Effector memory CD4-positive, alpha-beta T cell (primary cell): ENCODE results near the gene TUBGCP4.

Experiments
- DNase-seq, 3 donors: peaks; one replicate each; pipeline ENCODE4 v3.0.0-alpha.2; 2020
- H3K27ac ChIP-seq: 2 replicates; pipeline ENCODE4 v1.7.0; 2013; ENCODE audit warnings: mild to moderate bottlenecking, low read length, moderate library complexity; ENCODE audit not compliant: insufficient read depth, poor library complexity, severe bottlenecking
- H3K27me3 ChIP-seq: replicated peaks from 2 replicates; pipeline ENCODE4 v1.7.0; 2013; ENCODE audit warnings: mild to moderate bottlenecking, low read length; ENCODE audit not compliant: insufficient read depth, control insufficient read depth, poor library complexity, severe bottlenecking
- H3K36me3 ChIP-seq: 2 replicates; pipeline ENCODE4 v1.7.0; 2013; ENCODE audit warnings: mild to moderate bottlenecking, low read length, moderate library complexity; ENCODE audit not compliant: control insufficient read depth, insufficient read depth
- H3K4me1 ChIP-seq: 2 replicates; pipeline ENCODE4 v1.7.0; 2013; ENCODE audit warnings: low read length, mild to moderate bottlenecking; ENCODE audit not compliant: control insufficient read depth, insufficient read depth, poor library complexity, severe bottlenecking
- H3K4me3 ChIP-seq: 2 replicates; pipeline ENCODE4 v1.7.0; 2013; ENCODE audit warnings: low read length, low read depth, mild to moderate bottlenecking; ENCODE audit not compliant: insufficient read depth, poor library complexity, severe bottlenecking
- H3K9me3 ChIP-seq: 2 replicates; pipeline ENCODE4 v1.7.0; 2013; ENCODE audit warnings: mild to moderate bottlenecking, low read length, moderate library complexity; ENCODE audit not compliant: control insufficient read depth

The TUBGCP4 gene

DNA sequence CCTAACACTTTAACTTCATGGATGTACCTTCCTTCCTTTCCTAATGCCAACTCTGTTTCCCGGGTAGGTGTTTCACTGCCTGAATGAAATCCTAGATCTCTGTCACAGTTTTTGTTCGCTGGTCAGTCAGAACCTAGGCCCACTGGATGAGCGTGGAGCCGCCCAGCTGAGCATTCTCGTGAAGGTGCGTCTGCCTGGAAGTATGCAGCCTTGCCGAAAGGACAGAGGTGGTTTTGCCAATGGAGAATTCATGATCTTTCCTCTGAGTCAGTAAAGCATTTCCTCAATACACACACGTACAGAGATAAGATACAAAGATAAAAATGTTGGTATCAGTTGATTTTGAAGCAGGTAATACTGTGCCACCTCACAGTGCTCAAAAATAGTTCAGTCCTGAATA, 32.7 kb downstream of the TUBGCP4 start:
- Histone ChIP-seq H3K36me3 (peaks cover 62% of the 10 kb centered on the region), H3K4me1 (no peaks in the 10 kb centered on the region), H3K9me3 (no peaks in the 10 kb centered on the region), H3K4me3 (no peak overlapping the region), H3K27me3 (no peaks in the 10 kb centered on the region), H3K27ac (no peak overlapping the region)
- no peak for DNase-seq

DNA sequence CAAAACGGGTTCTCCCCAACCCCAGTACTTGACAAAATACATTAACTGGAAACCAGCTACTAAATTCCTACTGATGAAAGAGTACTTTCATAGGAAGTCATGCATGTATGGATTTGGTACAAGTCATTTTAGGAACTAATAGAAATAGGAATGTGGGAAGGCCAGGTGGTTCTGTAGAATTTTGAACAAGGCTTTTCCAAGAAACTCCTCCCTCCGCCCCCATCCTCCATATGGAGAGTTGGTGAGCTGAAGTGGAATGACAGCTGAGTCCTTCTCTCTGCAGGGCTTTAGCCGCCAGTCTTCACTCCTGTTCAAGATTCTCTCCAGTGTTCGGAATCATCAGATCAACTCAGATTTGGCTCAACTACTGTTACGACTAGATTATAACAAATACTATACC, 33.2 kb downstream of the TUBGCP4 start:
- Histone ChIP-seq H3K27ac (no peak overlapping the region), H3K27me3 (no peaks in the 10 kb centered on the region), H3K4me3 (no peak overlapping the region), H3K9me3 (no peaks in the 10 kb centered on the region), H3K36me3 (peaks cover 65% of the 10 kb centered on the region), H3K4me1 (no peaks in the 10 kb centered on the region)
- DNase-seq: no peak

DNA sequence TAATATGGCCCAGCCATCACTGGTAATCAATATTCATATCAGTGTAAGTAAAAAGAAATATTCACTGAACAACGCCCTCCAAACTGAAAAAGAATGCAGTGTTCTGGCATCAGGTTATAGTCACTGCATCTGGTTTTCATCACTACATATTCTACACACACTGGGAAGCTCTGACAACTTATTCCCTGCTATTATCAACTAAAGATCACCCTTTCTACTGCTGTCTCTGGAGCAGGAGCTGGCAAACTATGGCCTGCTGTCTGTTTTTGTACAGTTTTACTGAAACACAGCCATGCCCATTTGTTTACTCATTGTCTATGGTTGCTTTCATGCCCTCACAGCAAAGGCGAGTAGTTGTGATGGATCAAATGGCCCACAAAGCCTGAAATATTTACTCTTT, 35.3 kb downstream of the TUBGCP4 start:
- Histone ChIP-seq H3K27ac (no peak overlapping the region), H3K9me3 (no peaks in the 10 kb centered on the region), H3K4me3 (no peak overlapping the region), H3K27me3 (no peaks in the 10 kb centered on the region), H3K36me3 (peaks cover 62% of the 10 kb centered on the region), H3K4me1 (no peaks in the 10 kb centered on the region)
- no peak for DNase-seq

DNA sequence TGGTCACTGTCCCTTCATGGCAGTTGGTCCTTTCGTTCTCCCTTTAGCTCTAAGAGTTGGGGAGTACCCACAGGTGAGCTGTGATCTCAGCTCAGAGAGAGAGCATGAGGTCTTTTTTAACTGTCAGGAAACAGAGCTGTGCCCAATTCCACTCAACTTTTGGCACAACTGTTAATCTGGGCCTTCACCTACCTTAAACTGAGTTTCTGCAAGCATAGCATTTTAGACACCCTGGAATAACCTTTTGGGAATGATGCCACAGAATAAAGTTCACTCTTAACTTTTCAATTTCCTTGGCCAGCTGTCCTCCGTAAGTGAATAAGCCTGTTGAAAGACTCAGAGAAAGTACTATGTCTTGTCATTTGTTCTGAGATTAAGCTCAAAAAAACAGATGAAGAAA, 35.9 kb downstream of the TUBGCP4 start:
- no peak overlapping the region for H3K4me3 ChIP-seq
- no peak for DNase-seq
- peaks cover 56% of the 10 kb centered on the region for H3K36me3 ChIP-seq
- H3K4me1 ChIP-seq: no peaks in the 10 kb centered on the region
- no peak overlapping the region for H3K27ac ChIP-seq
- no peaks in the 10 kb centered on the region for H3K9me3 ChIP-seq
- H3K27me3 ChIP-seq: no peaks in the 10 kb centered on the region

DNA sequence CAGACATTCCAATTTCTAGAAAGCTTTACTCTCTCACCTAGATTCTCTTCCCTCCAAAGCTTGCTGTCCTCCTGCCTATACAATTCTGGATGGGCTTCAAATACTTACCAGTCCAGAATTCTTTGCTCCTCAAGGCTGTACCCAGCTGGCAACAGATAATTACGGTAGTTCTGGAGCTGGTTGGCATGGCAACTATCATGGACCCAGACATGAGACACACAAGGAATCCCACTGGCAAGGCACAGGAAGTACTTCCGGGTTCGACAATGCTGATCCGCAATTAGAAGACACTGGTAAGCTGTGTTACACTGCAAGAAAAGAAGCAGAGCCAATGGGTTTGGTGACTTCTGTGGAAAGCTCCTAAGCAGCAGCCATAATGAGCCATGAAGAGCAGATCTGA, 37.9 kb downstream of the TUBGCP4 start:
- no peaks in the 10 kb centered on the region for H3K9me3 ChIP-seq
- DNase-seq: no peak
- H3K27ac ChIP-seq: no peak overlapping the region
- no peaks in the 10 kb centered on the region for H3K27me3 ChIP-seq
- H3K36me3 ChIP-seq: peaks cover 59% of the 10 kb centered on the region
- no peaks in the 10 kb centered on the region for H3K4me1 ChIP-seq
- H3K4me3 ChIP-seq: no peak overlapping the region

DNA sequence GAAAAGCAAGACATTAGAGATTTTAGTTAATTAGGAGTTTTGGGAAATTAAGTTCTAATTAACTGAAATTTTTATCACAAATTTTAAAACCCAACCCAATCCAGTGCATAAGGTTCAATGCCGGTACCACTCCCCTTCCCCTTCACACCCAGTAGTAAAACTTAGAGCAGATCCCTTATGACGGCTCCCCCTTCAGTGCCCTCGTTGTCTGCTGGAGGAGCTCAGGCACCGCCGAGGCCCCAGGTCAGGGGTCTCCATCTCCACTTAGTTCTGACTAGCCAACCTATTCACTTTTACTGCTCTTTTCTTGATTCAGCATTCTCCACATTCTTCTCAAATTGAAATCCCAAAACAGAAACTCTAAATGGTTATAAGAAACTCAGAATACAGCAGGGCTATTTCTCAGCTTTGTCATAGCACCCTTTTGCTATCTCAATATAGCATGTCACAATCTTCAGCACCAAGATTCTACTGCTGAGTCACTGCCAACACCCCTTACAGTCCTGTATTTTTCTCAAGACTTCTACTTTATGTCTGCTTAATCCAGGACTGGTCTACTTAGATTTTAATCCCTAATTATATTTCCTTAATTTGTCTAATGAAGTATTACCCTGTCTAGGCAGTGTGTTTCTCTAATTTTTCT, 39.8 kb downstream of the TUBGCP4 start:
- Histone ChIP-seq H3K4me3 (no peak overlapping the region), H3K27ac (no peak overlapping the region), H3K27me3 (no peaks in the 10 kb centered on the region), H3K9me3 (no peaks in the 10 kb centered on the region), H3K36me3 (peaks cover 73% of the 10 kb centered on the region), H3K4me1 (no peaks in the 10 kb centered on the region)
- DNase-seq: no peak

DNA sequence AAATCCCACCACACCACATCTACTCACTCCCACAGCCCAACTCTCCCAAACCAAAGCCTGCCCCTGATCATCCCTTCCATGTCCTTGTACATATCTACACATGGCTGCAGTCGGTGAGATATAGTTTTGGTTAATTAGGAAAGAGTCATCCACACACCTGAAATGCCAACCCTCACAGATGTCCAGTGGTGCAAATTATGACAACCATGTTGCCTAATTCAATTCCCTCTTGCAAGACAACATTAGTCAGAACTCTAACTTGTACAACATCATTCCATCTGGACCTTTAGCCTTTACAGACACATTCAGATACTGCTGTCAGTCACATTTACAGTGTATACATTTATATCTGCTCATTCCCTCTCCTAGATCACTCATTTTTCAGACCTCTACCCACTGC, 41.2 kb downstream of the TUBGCP4 start:
- Histone ChIP-seq H3K27me3 (no peaks in the 10 kb centered on the region), H3K4me1 (no peaks in the 10 kb centered on the region), H3K27ac (no peak overlapping the region), H3K36me3 (peaks cover 74% of the 10 kb centered on the region), H3K4me3 (no peak overlapping the region), H3K9me3 (no peaks in the 10 kb centered on the region)
- DNase-seq: no peak

DNA sequence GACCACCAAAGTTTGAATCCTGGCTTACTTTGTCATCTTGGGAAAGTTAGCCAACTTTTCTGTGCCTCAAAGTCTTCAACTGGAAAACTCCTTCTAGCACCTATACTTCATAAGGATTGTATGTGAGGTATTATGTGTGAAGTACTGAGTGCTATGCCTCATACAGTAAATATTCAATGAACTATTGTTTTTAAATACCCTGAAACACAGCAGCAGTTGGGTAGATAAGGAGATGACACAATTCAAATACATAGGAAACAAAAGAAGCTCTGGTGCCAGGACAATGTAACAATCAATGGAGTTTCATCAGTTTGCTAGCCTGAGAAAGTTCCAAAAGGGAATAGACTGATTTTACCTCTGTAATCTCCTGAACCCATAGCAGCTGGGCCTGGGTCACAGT, 43.3 kb downstream of the TUBGCP4 start:
- no peaks in the 10 kb centered on the region for H3K4me1 ChIP-seq
- DNase-seq: no peak
- no peak overlapping the region for H3K4me3 ChIP-seq
- H3K36me3 ChIP-seq: peaks cover 60% of the 10 kb centered on the region
- no peaks in the 10 kb centered on the region for H3K27me3 ChIP-seq
- H3K9me3 ChIP-seq: no peaks in the 10 kb centered on the region
- no peak overlapping the region for H3K27ac ChIP-seq

DNA sequence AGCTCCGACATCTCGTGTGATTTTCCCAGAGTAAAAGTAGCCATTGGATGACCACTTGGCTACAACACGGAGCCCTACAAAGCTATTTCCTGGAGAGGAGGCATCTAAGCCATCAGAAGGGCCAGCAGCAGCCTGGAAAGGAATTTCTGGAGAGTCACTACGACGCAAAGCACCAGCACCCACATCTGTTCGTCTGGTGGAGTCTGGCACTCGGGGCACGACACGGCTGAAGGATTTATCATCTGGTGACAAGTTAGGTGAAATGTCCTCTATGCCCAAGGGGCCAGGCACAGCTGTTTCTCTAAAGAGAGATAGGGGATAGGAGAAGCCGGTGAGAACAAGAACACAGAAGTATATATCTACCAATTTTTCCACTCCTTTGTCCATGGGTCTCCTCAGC, 49.5 kb downstream of the TUBGCP4 start:
- no peaks in the 10 kb centered on the region for H3K4me1 ChIP-seq
- H3K36me3 ChIP-seq: peaks cover 69% of the 10 kb centered on the region
- no peak for DNase-seq
- H3K4me3 ChIP-seq: no peak overlapping the region
- H3K27ac ChIP-seq: no peak overlapping the region
- H3K9me3 ChIP-seq: no peaks in the 10 kb centered on the region
- no peaks in the 10 kb centered on the region for H3K27me3 ChIP-seq

DNA sequence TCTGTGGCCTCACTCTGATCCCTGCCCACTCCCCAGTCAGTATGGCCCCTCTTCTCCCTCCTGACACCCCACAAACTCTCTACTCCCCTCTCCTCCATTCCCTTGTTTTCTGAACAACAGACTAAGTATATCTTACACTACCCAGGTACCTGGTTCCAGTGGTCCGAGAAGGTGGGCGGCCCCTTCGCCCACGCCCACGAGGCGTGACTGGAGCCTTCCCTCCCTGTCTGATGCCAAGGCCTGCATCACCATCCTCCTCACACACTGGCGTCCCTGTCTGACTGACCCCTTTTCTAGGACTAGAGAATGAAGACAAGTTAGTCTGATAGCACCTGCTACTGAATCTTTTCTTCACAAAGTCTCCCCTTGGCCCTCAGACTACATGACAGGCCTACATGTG, 50.0 kb downstream of the TUBGCP4 start:
- Histone ChIP-seq H3K27me3 (no peaks in the 10 kb centered on the region), H3K36me3 (peaks cover 64% of the 10 kb centered on the region)
- no peak for DNase-seq

More for the DNA sequence above, 50.0 kb downstream of the TUBGCP4 start:
- Histone ChIP-seq H3K27ac (no peak overlapping the region), H3K4me3 (no peak overlapping the region), H3K4me1 (no peaks in the 10 kb centered on the region), H3K9me3 (no peaks in the 10 kb centered on the region)
